GM18511 (cell line): ENCODE data around the gene EPHB3.
"Not testable (repeated sequence)": the region's sequence is repeated elsewhere in the genome, so short reads cannot be mapped to it uniquely, and the experiment has no call there.

Experiments
- ATAC-seq: cut with Tn5 transposase; IDR thresholded peaks from one replicate; pipeline ENCODE4 v1.9.1; 2021; ENCODE audit warnings: mild to moderate bottlenecking, moderate library complexity; ENCODE audit not compliant: unreplicated experiment

The EPHB3 gene

DNA sequence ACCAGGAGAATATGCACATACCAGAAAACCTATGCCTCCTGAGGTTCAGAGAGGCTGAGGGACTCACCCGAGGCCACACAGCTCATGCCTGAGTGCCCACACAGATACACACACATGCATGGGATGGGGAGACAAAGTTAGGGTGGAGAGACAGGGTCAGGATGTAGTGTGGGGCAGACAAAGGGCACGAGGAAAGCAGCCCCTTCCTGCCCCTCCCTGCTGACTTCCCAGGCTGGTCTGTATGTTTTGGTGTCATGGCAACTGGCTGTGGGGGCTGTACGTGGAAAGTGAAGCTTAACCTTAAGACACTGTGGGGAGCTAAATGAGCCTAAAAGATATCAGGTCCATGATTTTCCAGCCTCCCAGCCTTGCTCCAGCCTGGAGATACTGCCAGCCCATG lies 57.8 kb downstream of the EPHB3 start:
- no peak for ATAC-seq

DNA sequence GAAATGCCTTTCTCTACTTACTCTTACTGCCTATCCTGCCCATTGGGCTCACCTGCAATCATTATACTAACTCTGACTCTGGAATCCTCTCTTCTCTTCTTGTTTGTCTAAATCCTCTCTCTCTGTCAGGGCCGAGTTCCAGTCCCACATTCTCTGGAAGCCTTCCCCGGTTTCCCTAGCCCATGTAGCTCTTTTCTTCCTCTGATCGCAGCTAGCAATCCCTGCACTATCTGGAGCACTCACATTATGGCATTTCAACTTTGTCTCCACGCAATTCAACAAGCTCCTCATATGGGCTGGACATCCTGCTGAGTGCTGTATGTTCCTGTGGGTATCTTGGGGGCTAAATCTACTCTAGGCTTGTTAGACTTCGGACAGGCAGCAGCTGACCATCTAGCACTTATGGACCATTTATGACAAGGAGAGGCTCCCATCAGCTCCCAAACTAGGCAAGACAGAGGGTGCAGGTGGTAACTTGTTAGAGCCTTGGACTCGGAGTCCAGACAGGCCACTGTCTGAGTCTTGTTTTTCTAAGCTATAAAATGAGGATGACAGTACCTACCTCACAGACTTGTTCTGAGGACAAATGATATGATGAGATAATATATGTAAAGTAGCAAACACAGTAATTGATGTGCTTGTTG lies 58.3 kb downstream of the EPHB3 start:
- ATAC-seq: no peak

DNA sequence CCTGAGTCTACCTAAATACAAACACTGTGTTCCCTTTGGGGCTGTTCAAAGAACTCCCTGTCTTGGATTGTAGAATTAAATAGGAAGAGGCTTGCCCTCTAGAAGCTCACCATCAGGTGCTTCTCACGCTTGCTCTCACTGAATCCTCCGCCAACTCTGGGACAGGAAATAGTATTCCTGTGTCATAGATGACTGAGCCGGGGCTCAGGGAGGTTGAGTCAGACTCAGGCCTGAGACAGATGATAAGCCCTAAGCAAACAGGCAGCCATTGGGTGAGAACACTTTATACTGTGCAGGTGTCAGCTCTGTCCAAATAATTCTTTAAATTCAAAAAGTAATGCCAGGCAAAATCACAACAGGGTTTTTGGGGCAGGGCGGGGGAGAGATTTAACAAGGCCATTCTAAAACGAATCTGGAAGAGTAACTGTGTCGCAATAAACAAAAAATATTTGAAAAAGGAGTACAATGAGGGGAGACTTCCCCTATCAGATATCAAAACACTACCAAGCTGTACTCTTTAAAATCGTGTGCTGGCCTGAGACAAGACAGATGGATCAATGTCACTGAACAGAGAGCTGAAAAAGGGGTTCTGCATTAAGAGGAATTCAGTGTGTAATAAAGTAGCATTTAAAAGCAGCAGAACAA lies 59.0 kb downstream of the EPHB3 start:
- ATAC-seq: no peak

DNA sequence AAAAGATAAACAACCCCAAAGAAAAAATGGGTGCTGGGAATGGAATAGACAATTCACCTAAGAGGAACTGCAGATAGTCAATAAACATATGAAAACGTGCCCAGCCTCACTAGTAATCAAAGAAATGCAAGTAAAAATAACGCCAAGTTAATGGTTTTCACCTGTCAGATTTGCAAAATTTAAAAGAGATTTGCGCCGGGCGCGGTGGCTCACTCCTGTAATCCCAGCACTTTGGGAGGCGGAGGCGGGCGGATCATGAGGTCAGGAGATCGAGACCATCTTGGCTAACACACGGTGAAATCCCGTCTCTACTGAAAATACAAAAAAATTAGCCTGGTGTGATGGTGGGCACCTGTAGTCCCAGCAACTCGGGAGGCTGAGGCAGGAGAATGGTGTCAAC lies 60.6 kb downstream of the EPHB3 start:
- not testable (repeated sequence) for ATAC-seq

DNA sequence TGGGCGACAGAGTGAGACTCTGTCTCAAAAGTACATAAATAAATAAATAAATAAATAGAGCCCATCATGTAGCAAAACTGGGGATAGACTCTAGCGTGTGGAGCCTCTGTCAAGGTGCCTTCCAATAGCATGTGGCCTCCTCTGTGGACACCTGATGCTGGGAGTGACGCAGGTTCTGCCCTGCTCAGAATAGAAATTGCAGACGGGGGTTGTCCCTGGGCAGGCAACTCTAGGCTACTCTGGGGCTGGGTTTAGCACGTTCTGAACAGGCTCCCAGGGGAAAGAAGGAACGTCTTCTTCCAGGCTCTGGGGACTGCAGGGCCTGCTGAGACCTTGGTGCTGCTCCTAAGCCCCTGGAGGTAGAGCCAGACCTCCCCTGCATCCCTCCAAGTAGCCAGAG lies 65.3 kb downstream of the EPHB3 start:
- no peak for ATAC-seq

DNA sequence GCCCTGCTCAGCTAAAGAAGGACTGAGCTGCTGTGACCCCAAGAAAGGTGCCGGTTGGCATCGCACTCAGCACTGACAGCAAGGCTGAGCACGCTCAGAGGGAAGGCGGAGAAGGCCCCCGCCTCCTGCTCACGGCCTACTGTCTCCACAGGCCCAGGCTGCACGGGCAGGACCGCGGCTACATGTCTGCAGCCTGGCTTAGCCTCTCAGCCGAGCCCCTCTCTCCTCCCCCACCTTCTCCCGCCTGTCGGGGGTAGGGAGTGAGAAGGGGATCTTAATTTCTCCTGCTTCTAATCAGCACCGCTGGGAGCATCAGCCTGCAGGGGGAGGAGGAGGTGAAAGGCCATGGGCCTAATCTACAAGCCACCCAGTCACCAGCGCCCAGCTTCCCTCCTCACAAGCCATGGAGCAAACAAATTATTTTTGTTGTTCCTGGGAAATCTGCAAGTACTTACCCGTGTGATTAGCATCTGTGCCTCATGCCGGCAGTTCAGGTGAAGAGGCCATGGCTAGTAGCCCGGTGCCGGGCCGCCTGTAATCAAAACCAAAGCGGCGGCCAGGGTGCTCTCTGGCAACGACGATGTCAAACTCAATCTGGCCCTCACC lies 68.1 kb downstream of the EPHB3 start:
- no peak for ATAC-seq

DNA sequence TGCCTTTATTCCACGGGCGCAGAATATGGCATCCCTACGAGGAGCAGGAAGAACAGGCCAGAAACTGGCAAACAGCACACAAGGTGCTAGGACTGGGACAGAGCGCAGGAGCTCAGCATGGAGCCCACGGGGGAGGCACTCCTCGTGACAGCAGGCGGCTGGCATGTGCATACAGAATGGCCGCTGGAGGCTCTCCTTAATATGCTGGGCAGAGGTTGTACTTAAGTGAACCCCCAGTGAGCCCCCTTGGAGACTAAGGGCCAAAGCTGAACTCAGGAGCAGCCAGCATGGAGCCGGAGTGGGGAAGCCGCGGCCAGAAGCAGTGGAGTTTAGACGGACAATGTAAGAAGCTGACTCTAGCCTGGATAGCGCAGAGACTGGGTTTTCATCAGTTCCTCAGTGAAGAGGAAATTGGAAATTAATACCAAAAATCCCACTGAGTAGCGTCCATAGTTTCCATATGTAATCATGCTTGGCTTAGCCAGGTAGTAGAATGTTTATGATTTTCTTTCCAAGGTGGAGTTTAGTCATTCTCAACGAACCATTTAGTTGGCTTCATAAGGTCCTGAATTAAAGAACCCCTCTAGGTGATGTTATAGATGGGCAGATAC lies 69.4 kb downstream of the EPHB3 start:
- ATAC-seq: no peak

DNA sequence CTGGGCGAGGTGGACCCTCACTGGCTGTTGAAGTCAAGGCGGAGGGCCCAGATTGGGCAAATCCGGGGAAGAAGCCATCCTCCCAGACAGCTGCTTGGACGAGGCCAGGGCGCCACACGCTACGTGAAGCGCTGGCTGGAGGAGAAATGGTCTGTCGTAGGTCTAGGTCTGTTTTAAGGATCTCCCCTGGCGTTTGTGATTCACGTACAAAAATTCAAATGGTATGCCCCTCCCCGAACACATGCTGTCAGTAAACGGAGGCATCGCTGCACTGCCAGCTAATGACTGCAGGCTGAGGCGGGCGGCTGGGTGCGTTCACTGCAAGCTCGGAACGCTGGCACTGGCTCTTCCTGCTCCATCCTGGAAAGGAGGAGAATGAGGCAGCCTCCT lies 69.9 kb downstream of the EPHB3 start:
- no peak for ATAC-seq
